Measurements from ENCODE around the gene PRKCE.

The PRKCE gene

DNA sequence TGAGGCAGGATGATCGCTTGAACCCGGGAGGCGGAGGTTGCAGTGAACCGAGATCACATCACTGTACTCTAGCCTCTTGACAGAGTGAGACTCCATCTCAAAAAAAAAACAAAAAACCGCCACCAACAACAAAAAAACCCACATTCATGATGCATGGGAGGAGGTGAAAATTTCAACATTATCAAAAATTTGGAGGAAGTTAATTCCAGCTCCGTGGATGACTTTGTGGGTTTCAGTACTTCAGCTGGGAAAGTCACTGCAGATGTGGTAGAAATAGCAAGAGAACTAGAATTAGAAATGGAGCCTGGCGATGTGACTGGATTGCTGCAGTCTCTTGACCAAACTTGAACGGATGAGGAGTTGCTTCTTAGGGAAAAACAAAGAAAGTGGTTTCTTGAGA, 74.3 kb downstream of the PRKCE start:
- DNase-seq (ENCODE audit: low read depth in 2 of 2), result no peak

DNA sequence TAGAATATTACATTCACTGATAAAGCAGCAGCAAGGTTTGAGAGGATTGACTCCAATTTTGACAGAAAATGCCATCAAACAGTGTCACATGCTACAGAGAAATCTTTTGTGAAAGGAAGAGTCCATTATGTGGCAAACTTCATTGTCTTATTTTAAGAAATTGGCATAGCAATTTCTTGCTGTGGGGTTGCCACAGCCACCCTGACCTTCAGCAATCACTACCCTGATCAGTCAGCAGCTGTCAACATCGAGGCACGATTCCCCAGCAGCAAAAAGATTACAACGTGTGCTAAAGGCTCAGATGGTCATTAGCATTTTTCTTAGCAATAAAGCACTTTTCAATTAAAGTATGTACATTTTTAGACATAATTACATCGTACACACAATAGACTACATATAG, 74.7 kb downstream of the PRKCE start:
- DNase-seq (ENCODE audit: low read depth in 2 of 2), result no peak

DNA sequence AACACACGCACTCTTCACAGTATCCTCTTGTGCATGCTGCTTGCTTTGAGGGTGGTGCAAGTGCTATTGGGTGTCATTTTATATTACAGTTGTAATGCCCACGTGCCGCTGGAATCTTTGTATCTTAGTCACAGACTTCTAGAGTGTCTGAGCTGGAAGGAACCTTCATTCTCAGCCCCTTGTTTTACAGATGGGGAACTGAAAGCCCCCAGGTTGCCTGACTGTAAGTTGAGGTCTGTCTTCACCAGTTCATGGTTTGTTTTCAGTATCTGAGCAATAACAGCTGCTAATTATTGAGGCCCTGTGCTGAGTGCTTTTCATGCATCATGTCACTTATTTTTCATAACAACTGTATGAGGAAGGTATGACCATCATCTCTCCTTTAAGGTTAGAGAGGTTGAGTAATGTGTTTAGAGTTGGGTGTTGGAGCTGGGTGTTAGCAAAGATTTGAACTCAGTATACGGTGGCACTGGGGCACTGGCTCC, 77.0 kb downstream of the PRKCE start:
- no peak for DNase-seq (ENCODE audit: low read depth in 2 of 2)

DNA sequence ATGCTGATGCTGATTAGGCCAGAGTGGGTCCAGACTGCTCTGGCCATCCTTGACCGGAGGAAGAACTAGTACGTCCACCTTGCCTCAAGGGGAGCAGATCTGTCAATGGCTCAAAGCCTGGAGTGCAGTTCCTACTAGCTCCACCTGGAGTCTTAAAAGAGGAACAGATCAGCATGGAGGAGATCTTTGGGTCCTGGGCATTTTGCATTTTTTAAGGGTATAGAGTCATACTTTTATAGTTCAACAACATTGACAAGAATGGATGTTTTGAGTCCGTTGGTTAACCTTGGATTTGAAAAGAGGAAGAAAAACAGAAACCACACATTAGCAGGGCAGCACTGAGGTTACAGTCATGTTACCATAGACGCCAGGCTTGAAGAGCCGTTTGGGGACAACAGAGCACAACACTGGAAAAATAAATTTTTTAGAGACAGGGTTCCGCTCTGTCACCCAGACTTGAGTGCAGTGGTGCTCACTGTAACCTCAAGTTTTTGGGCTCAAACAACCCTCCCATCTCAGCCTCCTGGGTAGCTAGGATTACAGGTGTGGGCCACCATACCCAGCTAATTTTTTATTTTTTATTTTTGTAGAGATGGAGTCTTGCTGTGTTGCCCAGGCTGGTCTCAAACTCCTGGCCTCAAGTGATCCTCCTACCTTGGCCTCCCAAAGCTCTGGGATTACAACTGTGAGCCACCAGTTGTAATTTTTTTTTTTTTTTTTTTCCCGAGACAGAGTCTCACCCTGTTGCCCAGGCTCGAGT, 78.5 kb downstream of the PRKCE start:
- no peak for DNase-seq (ENCODE audit: low read depth in 2 of 2)

DNA sequence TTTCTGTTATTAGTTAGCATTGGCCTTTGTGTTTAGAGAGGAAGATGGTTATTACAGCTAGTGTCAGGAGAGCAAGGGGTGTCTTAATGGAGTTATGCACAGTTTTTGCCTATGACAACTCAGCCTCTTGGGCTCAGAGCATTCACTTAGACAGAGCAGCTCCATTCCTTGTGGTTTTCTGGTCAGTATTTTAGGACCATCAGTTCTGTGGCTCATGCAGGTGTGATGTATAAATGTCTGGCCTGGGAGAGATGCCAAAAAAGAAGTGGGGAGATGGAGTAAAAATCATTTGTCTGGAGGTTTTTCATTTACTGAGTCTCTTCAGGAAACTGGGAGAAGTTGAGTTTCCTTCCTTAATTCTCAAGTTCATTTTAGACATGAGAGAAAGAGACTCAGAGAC, 79.7 kb downstream of the PRKCE start:
- no peak for DNase-seq (ENCODE audit: low read depth in 2 of 2)

DNA sequence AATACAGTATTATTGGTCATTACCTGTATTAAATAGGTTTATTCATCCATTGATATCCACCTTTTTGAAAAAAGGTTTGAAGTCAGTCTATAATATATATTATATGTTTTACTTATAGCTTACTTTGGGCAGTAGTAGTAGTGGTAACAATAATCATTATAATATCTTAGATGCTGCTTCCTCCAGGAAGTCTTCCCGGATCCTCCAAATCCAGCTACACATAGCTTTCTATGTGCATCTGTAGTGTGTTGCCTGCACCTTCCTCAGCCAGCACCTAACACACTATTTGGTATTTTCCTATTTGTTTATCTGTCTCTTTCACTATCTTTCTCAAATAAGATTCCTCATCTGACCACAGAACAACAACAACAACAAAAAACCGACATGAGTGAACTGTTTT, 81.0 kb downstream of the PRKCE start:
- DNase-seq (ENCODE audit: low read depth in 2 of 2), result no peak

DNA sequence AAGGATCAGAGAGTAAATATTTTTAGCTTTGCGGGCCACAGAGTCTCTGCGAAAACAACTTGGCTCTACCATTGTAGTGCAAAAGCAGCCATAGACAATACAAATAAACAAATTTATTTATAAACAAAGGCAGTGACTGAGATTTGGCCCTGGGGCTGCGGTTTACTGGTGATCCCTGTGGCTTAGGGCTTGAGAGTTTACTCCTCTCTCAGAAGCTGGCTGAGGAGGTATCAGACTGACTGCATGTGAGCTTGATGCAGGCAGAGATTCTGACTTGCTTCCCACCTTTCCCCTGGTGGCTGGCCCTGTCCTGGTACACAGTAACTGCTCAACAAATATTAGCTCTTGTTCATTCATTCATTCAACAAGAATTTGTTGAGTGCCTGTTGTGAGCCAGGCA, 81.5 kb downstream of the PRKCE start:
- no peak for DNase-seq (ENCODE audit: low read depth in 2 of 2)

DNA sequence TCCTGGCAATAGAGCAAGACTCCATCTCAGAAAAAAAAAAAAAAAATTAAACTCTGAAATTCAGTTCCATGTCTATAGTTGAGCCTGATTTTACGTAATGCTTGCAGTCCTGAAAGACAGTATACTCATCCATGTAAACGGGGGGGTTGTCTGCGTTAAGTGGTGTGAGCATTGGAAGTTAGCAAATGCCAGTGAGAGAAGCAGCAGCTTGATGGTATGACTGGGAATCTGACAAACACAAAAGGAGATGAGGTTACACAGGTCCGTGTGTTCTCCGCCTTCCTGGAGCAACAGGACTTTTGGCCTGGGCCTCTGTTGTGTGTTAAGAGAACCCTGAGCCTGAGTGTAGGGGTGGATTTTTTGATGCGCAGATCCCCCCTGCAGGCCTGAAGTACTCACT, 82.9 kb downstream of the PRKCE start:
- no peak for DNase-seq (ENCODE audit: low read depth in 2 of 2)

DNA sequence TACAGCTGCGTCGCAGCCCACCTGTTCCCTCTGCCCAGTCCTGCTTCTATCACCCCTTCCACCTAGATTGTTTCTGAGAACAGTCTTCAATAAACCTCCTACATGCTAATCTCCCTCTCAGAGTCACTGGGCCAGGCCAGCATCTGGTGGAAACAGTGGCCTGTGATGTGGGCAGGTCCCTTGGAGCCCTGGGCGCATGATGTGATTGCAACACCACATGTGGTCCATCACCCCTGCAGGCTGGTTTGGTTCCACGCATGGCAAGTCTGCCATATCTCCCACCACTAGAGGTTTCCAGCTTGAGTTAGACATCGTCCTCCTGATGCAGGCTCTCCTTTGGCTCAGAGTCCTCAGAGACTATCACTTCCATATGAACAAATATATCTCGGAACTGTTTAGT, 83.5 kb downstream of the PRKCE start:
- DNase-seq (ENCODE audit: low read depth in 2 of 2), result no peak

DNA sequence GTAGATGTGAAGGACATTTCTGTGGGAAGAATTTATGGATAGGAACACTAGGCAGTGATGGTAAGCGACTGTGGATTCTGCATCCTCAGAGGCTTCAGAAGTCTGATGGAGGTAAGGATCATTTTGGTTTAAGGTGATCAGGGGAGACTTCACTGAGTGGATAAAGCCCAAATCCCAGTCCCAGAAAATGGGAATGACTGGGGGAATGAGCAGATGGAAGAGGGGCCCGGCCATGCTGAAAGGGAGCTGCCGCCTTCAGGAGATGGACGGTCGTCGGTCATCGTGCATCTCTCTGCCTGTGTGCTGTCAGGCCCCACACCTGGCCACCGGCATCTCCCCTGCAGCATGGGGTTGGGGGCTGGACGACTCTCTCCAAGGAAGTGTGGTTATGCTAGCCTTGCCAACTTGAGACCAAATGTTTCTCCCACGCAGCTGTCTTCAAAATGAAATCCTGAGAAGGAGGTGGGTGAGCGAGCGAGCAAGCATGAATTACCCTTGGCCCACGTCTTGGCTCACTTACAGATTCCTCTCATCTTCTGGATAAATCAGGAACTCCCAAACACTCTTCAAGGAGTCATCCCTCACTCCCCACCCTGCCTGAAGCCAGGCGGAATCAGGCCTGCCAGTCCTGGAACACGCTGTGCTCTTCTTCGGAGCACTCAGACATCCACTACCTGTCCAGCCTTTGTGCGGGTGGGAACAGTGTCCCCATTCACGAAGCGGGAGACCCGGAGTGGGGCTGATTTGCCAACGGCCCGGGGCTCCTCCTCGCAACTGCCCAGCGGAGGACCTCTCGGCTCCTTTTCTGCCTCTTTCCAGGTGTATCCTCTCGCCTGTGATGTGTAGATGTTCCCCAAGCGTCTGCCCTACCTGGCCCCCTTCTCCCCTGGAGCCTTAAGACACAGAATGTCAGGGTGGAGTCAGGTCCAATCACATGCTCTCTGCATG, 85.6 kb downstream of the PRKCE start:
- DNase-seq (ENCODE audit: low read depth in 2 of 2), result no peak

DNA sequence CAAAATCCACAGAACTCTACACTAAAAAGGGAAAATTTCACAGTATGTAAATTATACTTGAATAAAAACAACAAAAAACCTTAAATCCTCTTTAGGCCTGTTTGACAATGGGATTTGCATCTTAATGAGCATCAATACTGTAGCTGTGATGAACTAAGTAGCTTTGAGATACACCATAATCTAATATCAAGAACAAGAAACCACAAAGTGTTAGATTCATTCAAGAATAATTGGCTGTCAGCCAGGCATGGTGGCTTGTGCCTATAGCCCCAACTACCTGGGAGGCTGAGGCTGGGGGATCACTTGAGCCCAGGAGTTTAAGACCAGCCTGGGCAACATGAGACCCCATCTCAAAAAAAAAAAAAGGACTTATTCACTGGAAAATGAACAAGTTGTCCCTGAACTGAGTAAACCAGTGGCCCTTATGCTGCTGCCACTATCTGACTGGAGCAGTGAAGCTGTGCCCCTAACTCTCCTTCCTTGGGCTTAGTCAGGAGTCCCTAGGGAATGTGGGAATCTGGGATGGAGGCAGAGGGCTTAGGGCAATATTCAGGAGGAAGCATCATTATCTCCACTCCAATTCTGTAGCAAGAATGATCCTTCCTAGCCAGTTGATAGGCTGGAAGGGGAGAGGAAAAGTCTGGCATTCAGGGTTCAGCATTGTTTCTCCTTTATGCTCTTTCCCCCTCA, 88.5 kb downstream of the PRKCE start:
- no peak for DNase-seq (ENCODE audit: low read depth in 2 of 2)

DNA sequence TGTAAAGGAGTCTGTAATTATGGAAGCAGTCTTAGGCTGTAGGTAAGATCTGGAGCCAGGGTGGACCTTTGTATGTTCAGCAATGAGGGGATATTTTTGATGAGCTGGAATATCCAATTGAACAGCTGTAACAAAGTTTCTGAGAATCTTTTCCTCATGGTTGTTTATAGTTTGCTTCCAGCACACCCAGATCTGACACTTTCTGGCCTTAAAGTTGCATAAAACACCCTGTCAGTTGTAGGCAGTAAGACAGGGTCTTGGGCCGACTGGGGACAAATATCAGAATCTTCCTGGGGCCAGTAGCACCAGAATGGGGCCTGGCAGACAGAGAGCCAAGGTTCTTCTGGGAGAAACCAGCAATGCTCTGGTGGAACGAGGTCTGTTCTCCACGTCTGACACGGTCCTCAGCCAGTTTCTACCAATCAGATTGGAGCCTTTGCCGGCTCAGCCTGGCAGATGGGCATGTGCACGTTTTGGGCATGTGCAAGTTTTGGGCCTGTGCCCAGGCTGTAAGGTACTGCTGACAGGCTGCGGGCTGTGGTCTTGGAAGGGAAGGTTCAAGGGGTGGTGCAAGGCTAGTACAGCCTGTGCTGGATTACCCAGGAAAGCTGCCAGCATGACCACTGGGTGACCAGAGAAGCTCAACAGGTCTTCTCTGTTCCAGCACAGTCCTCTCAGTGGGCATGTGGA, 89.8 kb downstream of the PRKCE start:
- no peak for DNase-seq (ENCODE audit: low read depth in 2 of 2)

DNA sequence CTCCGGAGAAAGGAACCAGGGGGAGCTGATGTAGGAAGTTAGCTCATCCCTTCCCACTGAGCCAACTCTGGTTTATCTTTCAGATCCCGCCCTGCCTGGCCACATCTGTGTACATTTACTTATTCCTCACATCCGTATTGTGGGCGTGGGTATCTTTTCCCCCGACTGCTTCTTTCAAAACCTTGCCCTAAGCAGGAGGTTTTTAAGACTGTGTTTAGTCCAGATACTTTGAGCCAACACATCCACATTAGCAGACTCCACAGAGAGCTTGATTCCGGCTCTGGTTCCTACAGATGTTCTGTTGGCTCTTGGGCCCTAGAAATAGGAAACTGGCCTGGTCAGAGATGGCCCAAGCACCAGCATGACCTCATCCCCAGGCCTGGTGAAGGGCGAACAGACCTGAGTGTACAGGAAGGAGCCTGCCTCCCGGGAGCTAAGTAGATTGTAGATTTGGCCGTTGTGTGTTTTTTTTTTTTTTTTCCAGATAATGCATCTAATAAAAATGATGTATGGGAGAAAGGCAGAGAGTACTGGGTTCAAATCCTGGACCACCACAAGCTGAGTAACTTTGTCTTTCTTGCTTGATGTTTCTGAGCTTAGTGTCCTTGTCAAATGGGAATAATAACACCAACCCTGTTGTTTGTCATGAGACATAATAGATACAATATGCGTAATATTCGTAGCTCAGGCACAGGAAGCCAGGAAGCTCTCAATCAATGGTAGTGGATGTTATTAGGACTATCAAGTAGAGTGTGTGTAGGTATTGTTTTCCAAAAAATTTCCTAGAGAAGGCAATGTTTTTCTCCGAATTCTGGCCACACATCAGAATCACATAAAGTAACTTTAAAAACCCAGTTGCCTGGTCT, 92.3 kb downstream of the PRKCE start:
- DNase-seq (ENCODE audit: low read depth in 2 of 2), result no peak

DNA sequence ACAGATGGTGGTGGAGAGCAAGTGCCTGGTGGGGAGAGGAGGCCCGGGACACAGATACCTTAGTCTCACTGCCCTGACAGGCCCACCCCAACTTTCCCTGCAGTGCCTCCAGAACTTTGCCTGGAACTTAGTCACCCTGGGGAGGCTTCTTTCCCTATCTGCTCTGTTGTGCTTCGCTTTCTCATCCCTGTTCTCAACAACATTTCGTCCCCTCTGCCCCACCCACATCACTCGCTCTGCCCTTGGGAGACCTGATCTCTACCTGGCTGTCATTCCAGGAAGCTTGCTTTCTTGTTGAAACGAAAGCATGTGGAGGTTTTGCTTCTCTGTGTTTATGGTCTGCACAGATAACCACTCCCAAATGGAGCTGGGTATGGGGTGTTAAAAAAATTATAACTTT, 93.8 kb downstream of the PRKCE start:
- DNase-seq (ENCODE audit: low read depth in 2 of 2), result no peak

DNA sequence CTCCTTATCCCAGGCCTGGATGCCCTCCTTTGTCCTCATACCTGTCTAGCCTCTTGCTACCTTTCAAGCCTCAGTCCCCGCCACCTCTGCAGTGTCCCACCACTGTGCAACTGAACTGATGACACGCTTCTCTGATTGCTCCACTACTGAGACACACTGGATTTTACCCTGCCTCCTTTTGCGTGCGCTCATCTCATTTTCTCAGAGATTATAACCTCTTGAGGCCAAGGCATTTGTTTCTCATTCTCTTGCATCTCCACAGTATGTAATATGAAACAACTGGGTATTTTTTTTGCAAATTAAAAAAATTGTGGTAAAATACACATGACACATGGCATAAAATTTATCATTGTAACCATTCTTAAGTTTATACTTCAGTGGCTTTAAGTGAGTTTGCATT, 95.4 kb downstream of the PRKCE start:
- no peak for DNase-seq (ENCODE audit: low read depth in 2 of 2)

DNA sequence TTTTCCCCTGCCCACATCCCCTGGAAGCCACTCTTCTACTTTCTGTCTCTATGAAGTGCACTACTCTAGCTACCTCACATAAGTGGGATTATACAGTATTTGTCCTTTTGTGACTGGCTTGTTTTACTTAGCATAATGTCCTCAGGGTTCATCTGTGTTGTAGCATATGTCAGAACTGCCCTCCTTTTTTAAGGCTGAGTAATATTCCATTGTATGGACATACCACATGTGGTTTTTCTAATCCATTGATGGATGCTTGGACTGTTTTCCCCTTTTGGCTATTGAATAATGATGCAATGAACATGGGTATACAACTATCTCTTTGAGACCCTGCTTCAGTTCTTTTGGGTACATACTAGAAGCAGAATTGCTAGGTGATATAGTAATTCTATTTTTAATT, 95.9 kb downstream of the PRKCE start:
- no peak for DNase-seq (ENCODE audit: low read depth in 2 of 2)

DNA sequence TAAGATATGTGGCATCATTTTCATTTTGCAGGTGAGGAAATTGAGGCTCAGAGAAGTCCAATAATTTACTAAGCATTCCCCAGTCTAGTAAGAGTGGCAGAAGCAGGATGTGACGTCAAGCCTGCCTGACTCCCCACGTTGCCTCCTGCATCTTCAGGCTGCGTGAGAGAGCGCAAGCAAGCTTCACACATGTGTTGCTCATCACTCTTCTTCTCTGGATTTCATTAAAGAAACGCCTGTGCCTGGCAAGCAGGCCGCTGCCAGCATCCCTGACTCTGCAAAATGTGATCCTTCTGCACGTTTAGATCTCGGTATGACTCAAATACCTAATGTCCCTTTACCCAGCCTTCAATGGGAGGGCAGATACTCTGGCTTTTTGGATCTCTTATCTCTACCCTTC, 96.8 kb downstream of the PRKCE start:
- no peak for DNase-seq (ENCODE audit: low read depth in 2 of 2)

DNA sequence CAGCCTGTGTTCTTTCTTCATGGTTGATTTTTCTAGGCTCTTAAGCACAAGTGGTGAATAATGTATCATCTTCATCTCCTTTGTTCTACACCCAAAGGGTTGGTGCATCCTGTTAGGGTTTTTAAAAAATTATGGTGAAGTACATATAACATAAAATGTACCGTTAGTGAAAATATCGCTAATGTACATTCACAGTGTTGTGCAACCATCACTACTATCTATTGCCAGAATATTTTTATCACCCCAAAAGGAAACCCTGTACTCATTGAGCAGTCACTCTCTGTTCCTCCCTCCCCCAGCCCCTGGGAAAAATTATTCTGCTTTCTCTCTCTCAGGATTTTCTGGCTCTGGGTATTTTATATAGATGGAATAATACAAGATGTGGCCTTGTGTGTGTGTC, 98.5 kb downstream of the PRKCE start:
- DNase-seq (ENCODE audit: low read depth in 2 of 2), result no peak

DNA sequence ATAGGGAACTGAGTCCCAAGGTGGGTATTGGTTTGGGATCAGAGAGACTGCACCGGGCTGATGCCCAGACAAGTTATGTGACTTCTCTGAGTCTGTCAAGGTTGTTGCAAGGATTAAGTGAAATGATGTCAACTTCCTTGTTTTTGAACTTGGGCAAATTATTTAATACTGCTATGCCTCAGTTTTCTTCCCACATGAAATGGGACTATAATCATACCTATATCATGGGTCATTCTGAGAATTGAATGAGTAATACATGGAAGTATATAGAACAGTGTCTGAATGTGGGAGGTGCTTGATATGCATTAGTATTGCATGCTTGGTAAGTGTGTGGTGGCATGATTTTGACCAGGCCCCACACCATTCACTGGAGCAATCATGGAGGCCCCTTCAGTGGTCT, 99.0 kb downstream of the PRKCE start:
- DNase-seq (ENCODE audit: low read depth in 2 of 2), result no peak

DNA sequence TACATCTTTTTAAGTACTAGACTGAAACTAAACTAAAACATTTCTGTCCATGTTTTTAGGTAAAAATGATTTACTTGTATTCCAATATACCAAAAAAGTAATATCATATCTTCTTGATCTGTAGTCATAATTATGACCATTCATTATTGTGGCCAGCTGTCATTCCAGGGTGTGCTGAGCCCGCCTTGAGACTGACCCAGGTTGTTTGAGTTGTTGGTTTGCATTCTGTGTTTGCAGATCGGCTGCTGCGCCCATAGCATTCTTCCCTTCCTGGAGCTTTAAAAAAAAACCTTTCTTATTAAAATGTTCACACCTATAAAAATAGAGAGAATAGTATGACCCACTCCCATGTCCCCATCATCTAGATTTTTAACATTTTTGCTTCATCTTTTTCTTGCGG, 101.9 kb downstream of the PRKCE start:
- no peak for DNase-seq (ENCODE audit: low read depth in 2 of 2)
